Pulmonary artery endothelial cell (primary cell): ENCODE results near the gene SIRPB2. TPM values are rescaled to one million over a fixed set of nuclear protein-coding genes. Genes with fewer than 3 reads are reported as not detected.
A peak's percentile ranks its signal among the peaks of the same experiment; 100 is the strongest.

Experiments
- DNase-seq: peaks from one replicate; pipeline ENCODE4 v3.0.0-alpha.2; 2011; ENCODE audit warnings: low read depth, low spot score
- total RNA-seq: library from RNA; depleted of rRNA; stranded (reverse); fragments of >200 nt; gene quantifications from 2 replicates; pipeline ENCODE4 v1.2.3, GENCODE V29; 2014

The SIRPB2 gene
- total RNA-seq, 1 donor from 2014 or later = 1.2 TPM

GRCh38 chr20:1443085-1443484 is 48.1 kb downstream of the SIRPB2 start:
- no peak for DNase-seq

- DNase-seq = no peak
Observed at GRCh38 chr20:1442304-1442703, 48.9 kb downstream of the SIRPB2 start.

- no peak for DNase-seq
Observed at GRCh38 chr20:1441133-1441532, 50.1 kb downstream of the SIRPB2 start.

- DNase-seq = no peak
Observed at GRCh38 chr20:1440024-1440423, 51.2 kb downstream of the SIRPB2 start.

GRCh38 chr20:1438361-1438760 is 52.9 kb downstream of the SIRPB2 start:
- DNase-seq = no peak

GRCh38 chr20:1437235-1437904 is 53.9 kb downstream of the SIRPB2 start:
- peak; percentile 67 for DNase-seq

GRCh38 chr20:1436263-1436662 is 55.0 kb downstream of the SIRPB2 start:
- no peak for DNase-seq

GRCh38 chr20:1435337-1435699 is 55.9 kb downstream of the SIRPB2 start:
- DNase-seq = no peak

- DNase-seq = peak; percentile 80
Observed at GRCh38 chr20:1434571-1435336, 56.5 kb downstream of the SIRPB2 start.

- no peak for DNase-seq
Observed at GRCh38 chr20:1431158-1431557, 60.1 kb downstream of the SIRPB2 start.

GRCh38 chr20:1430004-1430451 is 61.2 kb downstream of the SIRPB2 start:
- no peak for DNase-seq

- no peak for DNase-seq
Observed at GRCh38 chr20:1429143-1429728, 62.0 kb downstream of the SIRPB2 start.

GRCh38 chr20:1427457-1428054 is 63.7 kb downstream of the SIRPB2 start:
- no peak for DNase-seq

- DNase-seq = no peak
Observed at GRCh38 chr20:1426231-1426849, 64.9 kb downstream of the SIRPB2 start.

Other genes with a start within 250 kb of the SIRPB2 start
- 6.4 and 14.0 TPM in 2 replicates for gene SNPH, start 225.1 kb downstream of the SIRPB2 start, total RNA-seq
- 3.0 and 7.0 TPM in 2 replicates for gene SDCBP2, start 162.3 kb downstream of the SIRPB2 start, total RNA-seq
- gene FKBP1A, start 98.4 kb downstream of the SIRPB2 start, total RNA-seq = 293 and 297 TPM in 2 replicates
- gene NSFL1C, start 24.6 kb downstream of the SIRPB2 start, total RNA-seq = 34.4 and 44.3 TPM in 2 replicates
- gene SIRPD, start 66.3 kb upstream of the SIRPB2 start, total RNA-seq = not detected in 2 replicates
- 0.73 TPM in 1 of 2 replicates, not detected in the other for gene SIRPB1, start 128.6 kb upstream of the SIRPB2 start, total RNA-seq
- not detected in 2 replicates for gene SIRPG, start 166.4 kb upstream of the SIRPB2 start, total RNA-seq